ENCODE measurements around the gene MT1A.
"Not testable (repeated sequence)": the region's sequence is repeated elsewhere in the genome, so short reads cannot be mapped to it uniquely, and the experiment has no call there.

MT1A gene

DNA sequence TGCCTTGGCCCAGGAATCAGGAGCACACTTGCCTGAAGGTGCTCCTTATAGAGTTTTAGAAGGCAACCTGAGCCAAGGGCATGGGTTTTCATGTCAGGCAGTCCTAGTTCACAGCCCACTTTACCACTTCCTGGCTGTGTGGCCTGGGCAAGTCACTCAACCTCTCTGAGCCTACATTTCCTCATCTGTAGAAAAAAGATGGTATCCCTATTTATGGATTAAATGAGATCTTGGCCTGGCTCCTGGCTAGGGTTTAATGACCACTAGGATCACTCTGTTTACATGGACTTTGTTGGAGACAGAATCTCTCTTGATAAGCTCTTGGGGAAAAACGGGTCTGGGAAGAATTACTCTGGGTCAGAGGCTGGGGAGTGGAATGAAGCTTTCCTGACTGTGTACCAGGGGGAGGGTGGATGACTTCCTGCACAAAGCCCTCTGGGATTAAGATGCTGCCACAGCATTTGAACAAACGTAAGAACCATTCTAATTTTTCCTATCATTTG, 27.8 kb upstream of the MT1A start:
- no peak for DNase-seq

- no peak for DNase-seq
Measured at GRCh38 chr16:56611281-56611833, 27.1 kb upstream of the MT1A start.

- no peak for DNase-seq
Measured at GRCh38 chr16:56613706-56614105, 24.8 kb upstream of the MT1A start.

GRCh38 chr16:56614549-56614991, 23.9 kb upstream of the MT1A start:
- no peak for DNase-seq

DNA sequence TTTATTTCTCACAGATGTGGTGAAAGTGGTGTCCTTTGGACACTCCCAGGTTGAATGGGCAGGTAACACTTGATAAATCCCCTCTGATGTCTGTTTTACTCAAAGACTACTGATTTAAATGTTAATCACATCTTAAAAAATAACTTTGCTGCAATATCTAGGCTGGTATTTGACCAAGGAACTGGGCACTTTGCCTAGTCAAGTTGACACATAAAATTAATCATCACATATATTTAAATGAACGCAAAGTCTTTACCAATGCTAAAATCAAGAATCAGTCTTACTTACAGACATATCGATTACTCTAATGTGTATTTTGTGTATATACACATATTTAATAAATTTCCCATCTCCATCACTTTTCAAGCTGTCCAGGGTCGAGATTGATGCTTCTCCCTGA, 23.1 kb upstream of the MT1A start:
- DNase-seq: no peak

DNA sequence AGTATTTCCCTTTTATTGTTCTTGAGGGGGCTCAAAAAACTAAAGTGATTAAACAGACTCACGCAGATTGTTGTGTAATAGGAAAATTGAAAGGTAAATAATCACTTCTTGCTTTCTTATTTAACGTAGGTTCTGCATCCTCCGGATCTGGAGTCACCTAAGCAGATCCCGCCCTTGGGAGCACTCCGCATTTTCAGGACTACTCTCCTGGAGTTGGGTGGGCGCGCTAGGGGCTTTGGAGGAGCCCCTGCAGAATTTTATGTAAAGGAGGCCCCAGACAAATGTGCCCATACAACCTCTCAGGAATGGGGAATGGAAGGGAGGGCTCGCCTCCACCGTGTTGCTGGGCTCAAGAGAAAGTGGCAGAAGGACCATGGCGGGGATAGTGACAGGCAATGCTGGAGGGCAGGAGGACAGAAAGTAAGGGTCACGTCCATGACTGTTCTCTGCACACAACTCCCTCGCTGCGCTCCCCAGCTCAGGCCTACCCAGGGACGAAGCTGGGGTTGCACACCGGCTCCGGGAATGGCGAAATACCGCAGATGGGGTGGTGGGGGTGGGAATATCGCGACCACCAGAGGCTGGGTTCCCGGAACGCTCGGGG, 21.8 kb upstream of the MT1A start:
- no peak for DNase-seq

DNA sequence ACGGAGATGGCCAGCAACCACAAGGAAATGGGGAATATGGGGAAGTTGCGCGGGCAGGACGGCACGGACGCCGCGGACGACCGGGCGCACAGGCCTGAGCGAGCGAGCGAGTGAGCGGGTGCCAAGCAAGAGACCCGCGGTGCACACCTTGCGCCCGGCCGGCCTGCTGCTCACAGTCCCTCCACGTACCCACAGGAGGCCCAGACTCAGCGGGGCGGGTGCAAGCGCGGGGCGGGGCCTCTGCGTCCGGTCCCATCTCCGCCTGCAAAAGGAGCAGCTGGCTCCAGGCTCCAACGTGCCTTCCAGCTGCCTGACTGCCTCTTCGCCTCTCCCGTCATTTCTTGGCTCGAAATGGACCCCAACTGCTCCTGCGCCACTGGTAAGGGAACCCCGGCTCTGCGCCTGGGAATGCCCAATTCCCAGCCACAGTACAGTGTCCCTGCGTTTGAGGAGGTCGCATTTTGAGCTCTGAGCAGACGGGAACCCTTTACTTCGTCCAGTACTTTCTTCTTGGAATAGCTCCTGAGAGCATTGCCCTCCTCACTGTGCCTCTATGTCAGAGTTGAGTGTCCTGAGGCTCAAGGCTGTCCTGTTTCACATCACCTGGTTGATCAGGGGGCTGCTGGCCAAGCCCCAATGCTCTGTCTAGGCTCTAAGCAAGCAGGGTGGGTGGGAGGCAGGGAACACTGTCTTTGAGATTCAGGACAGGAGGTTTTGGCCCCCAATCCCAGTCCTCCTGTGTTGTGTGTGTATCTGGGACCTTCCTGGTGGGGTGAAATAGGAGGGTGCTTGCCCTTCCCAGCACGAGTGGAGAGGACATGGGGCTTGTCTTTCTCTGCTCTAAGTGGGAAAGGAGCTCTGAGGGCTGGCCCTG, 21.0 kb upstream of the MT1A start:
- no peak for DNase-seq

DNA sequence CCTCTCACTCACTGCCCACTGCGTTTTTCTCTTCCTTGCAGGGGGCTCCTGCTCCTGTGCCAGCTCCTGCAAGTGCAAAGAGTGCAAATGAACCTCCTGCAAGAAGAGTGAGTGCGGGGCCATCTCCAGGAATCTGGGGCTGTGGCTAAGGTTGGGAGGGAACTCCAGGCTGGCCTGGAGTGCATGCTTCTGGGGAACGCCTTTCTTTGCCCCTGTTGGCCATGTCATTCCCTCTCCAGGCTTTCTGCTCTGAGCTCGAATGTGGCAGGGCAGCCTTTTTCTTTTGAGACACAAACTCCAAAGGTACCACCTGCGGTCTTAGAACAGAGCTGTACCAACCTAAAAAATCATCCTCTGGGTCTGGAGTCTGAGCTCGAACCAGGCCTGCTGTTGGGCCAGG, 20.3 kb upstream of the MT1A start:
- no peak for DNase-seq

GRCh38 chr16:56620339-56620897, 18.0 kb upstream of the MT1A start:
- no peak for DNase-seq

- DNase-seq: not testable (repeated sequence)
Measured at GRCh38 chr16:56621665-56622445, 16.6 kb upstream of the MT1A start.

DNA sequence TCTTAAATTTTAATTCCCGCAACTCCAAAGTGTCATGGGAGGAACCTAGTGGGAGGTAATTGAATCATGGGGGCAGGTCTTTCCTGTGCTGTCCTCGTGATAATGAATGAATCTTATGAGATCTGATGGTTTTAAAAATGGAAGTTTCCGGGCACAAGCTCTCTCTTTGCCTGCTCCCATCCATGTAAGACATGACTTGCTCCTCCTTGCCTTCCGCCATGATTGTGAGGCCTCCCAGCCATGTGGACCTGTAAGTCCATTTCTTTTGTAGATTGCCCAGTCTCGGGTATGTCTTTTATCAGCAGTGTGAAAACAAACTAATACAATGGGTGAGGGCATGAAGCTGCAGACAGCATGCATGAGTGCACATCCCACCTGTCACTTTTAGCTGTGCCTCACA, 15.3 kb upstream of the MT1A start:
- not testable (repeated sequence) for DNase-seq

DNA sequence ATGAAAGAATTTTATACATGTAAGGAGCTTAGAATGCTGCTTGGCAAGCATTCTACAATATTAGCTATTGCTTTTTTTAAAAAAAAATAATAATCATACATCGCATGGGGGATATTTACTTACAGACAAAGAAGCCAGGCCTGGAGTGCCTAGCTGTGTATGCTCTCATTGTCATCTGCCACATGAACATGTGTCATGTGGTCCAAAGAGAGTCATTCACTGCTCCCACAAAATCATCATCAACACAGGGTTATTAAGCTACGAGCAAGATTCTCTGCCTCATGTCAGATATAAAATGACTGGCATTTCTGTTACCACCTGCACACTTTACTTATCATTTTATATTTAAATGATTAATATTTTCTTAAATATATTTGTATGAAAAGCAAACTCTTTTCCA, 14.8 kb upstream of the MT1A start:
- DNase-seq: no peak

DNA sequence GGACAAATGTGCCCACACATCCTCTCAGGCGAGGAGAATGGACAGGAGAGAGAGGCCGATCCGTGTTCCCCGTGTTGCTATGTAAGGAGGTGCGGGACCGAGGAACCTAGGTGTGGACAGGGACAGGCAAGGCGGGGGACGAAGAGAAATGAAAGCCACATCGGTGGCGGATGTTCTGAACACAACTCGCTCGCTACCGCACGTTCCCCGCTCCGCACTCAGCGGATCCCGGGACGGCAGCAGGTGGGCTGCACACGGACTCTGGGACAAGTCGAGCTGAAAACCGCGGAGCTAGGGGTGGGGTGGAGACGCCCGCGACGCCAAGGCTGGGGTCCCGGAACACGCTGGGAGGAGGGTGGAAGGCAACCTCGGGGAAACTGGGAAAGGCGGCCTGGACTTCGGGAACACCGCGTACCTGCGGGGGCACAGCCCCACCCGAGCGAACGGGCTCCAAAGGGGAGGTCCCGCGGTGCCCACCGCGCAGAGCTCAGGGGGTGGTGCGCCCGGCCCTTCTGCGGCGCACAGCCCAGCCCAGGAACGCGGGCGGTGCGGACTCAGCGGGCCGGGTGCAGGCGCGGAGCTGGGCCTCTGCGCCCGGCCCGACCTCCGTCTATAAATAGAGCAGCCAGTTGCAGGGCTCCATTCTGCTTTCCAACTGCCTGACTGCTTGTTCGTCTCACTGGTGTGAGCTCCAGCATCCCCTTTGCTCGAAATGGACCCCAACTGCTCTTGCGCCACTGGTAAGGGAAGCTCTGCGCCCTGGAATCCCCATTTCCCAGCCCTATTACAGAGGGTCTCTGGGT, 13.1 kb upstream of the MT1A start, which contains the start of gene MT1E:
MT1E (plus strand) TSS at position 642 of the 803 bp plus-strand sequence; CDS start at position 713, 71 bp downstream.
- peak; percentile 57 for DNase-seq

GRCh38 chr16:56625943-56626654, 12.4 kb upstream of the MT1A start:
- DNase-seq: peak; percentile 47

GRCh38 chr16:56626685-56627084, 11.8 kb upstream of the MT1A start:
- DNase-seq: no peak

DNA sequence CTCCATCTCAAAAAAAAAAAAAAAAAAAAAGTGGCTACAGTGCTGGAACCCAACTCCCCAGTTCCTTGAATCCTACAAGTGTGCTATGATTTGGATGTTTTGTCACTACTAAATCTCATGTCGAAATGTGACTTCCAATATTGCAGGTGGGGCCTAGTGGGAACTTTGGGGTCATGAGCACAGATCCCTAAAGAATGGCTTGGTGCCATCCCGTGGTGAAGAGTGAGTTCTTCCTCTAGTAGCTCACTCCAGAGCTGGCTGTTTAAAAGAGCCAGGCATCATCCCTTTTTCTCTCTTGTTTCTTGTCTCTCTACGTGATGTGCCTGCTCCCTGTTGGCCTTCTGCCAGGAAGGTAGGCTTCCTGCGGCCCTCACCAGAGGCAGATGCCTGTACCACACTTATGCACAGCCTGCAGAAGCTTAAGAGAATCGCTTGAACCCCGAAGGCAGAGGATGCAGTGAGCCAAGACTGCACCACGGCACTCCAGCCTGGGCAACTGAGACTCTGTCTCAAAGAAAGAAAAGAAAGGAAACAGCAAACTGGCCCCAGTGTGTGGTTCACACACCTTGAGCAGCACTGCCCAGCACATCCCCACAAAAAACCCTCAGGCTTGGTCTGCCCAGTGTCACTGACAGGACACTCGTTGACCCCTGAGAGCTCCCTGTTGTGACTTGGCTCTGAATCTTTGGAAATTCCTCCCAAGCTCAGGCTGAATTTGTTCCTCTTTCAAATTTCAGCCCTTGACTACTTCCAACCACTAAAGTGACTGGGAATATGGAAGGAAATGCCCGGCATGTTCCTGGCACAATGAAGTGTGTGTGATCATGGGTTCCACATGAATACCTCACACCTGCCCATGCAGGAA, 9.7 kb upstream of the MT1A start:
- no peak for DNase-seq

DNA sequence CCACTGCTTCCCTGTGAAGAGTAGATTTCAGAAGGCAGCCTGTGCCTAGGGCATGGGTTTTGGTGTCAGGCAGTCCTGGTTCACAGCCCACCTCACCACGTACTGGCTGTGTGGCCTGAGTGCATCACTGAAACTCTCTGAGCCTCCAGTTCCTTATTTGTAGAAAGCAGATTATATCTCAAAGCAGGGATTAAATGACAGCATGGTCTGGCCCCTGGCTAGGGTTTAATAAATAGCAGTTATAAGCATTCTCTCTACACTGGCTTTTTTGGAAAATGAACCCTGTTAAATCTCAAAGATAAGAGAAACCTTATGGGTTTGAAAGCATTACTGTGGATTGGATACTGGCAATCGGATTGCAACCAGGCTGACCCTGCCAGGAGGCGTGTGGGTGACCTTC, 8.9 kb upstream of the MT1A start:
- no peak for DNase-seq

- no peak for DNase-seq
Measured at GRCh38 chr16:56630134-56630533, 8.3 kb upstream of the MT1A start.

GRCh38 chr16:56631197-56631596, 7.3 kb upstream of the MT1A start:
- no peak for DNase-seq

DNA sequence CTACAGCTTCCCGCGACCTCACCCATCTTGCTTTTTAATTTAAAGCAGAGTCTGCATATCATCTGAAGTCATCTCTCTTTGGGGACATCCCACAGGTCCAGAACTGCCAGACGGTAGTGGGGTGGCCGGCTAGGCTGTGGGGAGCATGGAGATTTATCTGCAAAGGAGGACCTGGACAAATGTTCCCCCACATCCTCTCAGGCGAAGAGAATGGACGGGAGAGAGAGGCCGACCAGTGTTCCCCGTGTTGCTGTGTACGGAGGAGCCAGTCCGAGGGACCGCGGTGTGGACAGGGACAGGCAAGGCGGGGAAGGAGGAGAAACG, 6.7 kb upstream of the MT1A start:
- DNase-seq: no peak

Data from NCI-H526 treated with DMSO at 0.1 percent for 48 hours (cell line).